ENCODE measurements around the gene SLC2A1. TPM values are rescaled to one million over a fixed set of nuclear protein-coding genes. Genes with fewer than 3 reads are reported as not detected.

The SLC2A1 gene
- total and polyA plus RNA-seq, 9 of the 15 experiments (the other 6 are each of a cell fraction or from before 2014, with no cell fraction given) = 12.6 to 153 (median 48.0) TPM

DNA sequence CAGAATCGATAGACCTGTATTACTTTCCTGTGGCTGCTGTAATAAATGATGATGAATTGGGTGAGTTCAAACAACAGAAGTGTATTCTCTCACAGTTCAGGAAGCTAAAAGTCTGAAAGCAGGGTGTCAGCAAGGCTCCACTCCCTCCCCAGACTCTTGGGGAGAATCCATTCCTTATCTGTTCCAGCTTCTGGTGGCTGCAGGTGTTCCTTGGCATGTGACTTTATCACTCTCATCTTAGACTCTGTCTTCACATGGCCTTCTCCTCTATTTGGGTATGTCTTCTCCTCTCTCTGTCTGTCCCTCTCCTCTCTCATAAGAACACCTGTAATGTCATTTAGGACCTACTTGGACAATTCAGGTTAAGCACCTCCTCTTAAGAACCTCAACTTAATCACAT, 44.1 kb upstream of the SLC2A1 start (continued):
- TF ChIP-seq ZNF23 (CRISPR knock-in tag; IDR thresholded peaks at IDR 0.05) = no peak
- TF ChIP-seq ARID1B (IDR thresholded peaks at IDR 0.05) = peak; percentile 60
- TF ChIP-seq, protein P1, sequence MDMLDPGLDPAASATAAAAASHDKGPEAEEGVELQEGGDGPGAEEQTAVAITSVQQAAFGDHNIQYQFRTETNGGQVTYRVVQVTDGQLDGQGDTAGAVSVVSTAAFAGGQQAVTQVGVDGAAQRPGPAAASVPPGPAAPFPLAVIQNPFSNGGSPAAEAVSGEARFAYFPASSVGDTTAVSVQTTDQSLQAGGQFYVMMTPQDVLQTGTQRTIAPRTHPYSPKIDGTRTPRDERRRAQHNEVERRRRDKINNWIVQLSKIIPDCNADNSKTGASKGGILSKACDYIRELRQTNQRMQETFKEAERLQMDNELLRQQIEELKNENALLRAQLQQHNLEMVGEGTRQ (CRISPR knock-in tag; IDR thresholded peaks at IDR 0.05) = 0 out of 2 replicates have a peak, but pooled peaks have one; percentile 19
- no peak for TF ChIP-seq ELF2 (CRISPR knock-in tag; IDR thresholded peaks at IDR 0.05)
- no peak for TF ChIP-seq MYNN (IDR thresholded peaks at IDR 0.05)
- no peak for TF ChIP-seq MYNN (CRISPR knock-in tag; IDR thresholded peaks at IDR 0.05)
- peak; percentile 59 for TF ChIP-seq TCF3 (CRISPR knock-in tag; IDR thresholded peaks at IDR 0.05)
- no peak for TF ChIP-seq ARNT (IDR thresholded peaks at IDR 0.05)
- no peak for TF ChIP-seq NELFE (IDR thresholded peaks at IDR 0.05; ENCODE audit: insufficient read depth, insufficient read length)
- TF ChIP-seq PPARD (CRISPR knock-in tag; IDR thresholded peaks at IDR 0.05) = no peak
- peak; percentile 75 for TF ChIP-seq BHLHE40 (IDR thresholded peaks at IDR 0.05; ENCODE audit: low read length)
- TF ChIP-seq, protein P2, sequence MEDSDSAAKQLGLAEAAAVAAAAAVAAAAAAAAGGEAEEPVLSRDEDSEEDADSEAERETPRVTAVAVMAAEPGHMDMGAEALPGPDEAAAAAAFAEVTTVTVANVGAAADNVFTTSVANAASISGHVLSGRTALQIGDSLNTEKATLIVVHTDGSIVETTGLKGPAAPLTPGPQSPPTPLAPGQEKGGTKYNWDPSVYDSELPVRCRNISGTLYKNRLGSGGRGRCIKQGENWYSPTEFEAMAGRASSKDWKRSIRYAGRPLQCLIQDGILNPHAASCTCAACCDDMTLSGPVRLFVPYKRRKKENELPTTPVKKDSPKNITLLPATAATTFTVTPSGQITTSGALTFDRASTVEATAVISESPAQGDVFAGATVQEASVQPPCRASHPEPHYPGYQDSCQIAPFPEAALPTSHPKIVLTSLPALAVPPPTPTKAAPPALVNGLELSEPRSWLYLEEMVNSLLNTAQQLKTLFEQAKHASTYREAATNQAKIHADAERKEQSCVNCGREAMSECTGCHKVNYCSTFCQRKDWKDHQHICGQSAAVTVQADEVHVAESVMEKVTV (CRISPR knock-in tag; IDR thresholded peaks at IDR 0.05) = no peak
- TF ChIP-seq CCAR2 (IDR thresholded peaks at IDR 0.05; ENCODE audit: low read depth, low read length) = no peak
- no peak for TF ChIP-seq SMARCC2 (IDR thresholded peaks at IDR 0.05; ENCODE audit: low read depth)
- TF ChIP-seq HCFC1 (IDR thresholded peaks at IDR 0.05; ENCODE audit: low read depth, low read length) = no peak
- TF ChIP-seq EP400 (IDR thresholded peaks at IDR 0.05) = no peak
- no peak for TF ChIP-seq BRD4 (IDR thresholded peaks at IDR 0.05)
- no peak for TF ChIP-seq ZNF143 (CRISPR knock-in tag; IDR thresholded peaks at IDR 0.05)
- TF ChIP-seq TEAD2 (tag; IDR thresholded peaks at IDR 0.05) = no peak
- no peak for TF ChIP-seq E2F4 (CRISPR knock-in tag; IDR thresholded peaks at IDR 0.05; ENCODE audit: low read depth)
- no peak for TF ChIP-seq GATAD2A (IDR thresholded peaks at IDR 0.05)
- TF ChIP-seq PTRF (tag; IDR thresholded peaks at IDR 0.05) = no peak
- no peak for TF ChIP-seq CHD1 (IDR thresholded peaks at IDR 0.05; ENCODE audit: low read length)
- no peak for TF ChIP-seq HMG20B (CRISPR knock-in tag; IDR thresholded peaks at IDR 0.05)
- TF ChIP-seq NR2F6 (CRISPR knock-in tag; IDR thresholded peaks at IDR 0.05) = no peak
- TF ChIP-seq JUND (IDR thresholded peaks at IDR 0.05; ENCODE audit: borderline replicate concordance, low read depth, low read length) = no peak
- TF ChIP-seq JUND (tag; IDR thresholded peaks at IDR 0.05; ENCODE audit: borderline replicate concordance, low read depth, low read length) = no peak
- TF ChIP-seq BCL6 (CRISPR knock-in tag; IDR thresholded peaks at IDR 0.05) = no peak
- TF ChIP-seq SMAD1 (IDR thresholded peaks at IDR 0.05; ENCODE audit: low read depth, low read length, partially characterized antibody) = no peak
- TF ChIP-seq GABPB2 (CRISPR knock-in tag; conservative IDR thresholded peaks at IDR 0.05) = no peak
